ENCODE data around the gene SASH3.

DNA sequence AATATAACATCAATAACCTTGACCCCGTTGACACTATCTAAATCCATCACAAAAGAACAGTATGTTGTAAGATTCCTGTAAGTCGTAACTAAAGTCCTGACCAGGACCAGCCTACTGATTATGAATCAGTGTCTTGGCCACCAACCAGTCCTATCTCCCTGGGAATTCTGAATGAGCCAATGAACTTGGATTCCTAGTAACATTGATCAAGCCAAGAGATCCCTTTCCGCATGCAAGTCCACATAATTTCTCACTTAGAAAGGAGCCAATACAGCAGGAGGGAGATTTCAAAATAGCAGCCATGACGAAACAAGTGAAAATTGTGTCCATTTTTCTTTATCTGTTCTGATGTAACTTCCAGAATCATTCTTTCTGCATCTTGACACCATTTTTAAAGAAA is 31.4 kb upstream of the SASH3 start:
- TF ChIP-seq SMC3 (IDR thresholded peaks at IDR 0.05), result no peak
- TF ChIP-seq CTCF (IDR thresholded peaks at IDR 0.05), result no peak
- TF ChIP-seq RFX5 (IDR thresholded peaks at IDR 0.05), result no peak
- no peak for TF ChIP-seq MYC (IDR thresholded peaks at IDR 0.05; ENCODE audit: borderline replicate concordance, low read length)
- no peak for TF ChIP-seq HOXB13 (CRISPR knock-in tag; IDR thresholded peaks at IDR 0.05; ENCODE audit: low read depth)
- TF ChIP-seq, protein P1, sequence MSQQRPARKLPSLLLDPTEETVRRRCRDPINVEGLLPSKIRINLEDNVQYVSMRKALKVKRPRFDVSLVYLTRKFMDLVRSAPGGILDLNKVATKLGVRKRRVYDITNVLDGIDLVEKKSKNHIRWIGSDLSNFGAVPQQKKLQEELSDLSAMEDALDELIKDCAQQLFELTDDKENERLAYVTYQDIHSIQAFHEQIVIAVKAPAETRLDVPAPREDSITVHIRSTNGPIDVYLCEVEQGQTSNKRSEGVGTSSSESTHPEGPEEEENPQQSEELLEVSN (IDR thresholded peaks at IDR 0.05; ENCODE audit: borderline replicate concordance, low read depth), result no peak
- no peak for TF ChIP-seq POLR2A (IDR thresholded peaks at IDR 0.05; ENCODE audit: low read length)
- TF ChIP-seq CEBPB (IDR thresholded peaks at IDR 0.05), result no peak
- no peak for TF ChIP-seq MAFK (IDR thresholded peaks at IDR 0.05; ENCODE audit: partially characterized antibody)
- no peak for TF ChIP-seq PBX3 (IDR thresholded peaks at IDR 0.05)
- TF ChIP-seq ZNF302 (CRISPR knock-in tag; IDR thresholded peaks at IDR 0.05), result no peak
